ENCODE data around the gene SRGAP2. TPM values are rescaled to one million over a fixed set of nuclear protein-coding genes. Genes with fewer than 3 reads are reported as not detected.
"Not testable (repeated sequence)": the region's sequence is repeated elsewhere in the genome, so short reads cannot be mapped to it uniquely, and the experiment has no call there.

SRGAP2 gene
- total RNA-seq, 2 donors from 2014 or later: 60.4 to 70.1 TPM

DNA sequence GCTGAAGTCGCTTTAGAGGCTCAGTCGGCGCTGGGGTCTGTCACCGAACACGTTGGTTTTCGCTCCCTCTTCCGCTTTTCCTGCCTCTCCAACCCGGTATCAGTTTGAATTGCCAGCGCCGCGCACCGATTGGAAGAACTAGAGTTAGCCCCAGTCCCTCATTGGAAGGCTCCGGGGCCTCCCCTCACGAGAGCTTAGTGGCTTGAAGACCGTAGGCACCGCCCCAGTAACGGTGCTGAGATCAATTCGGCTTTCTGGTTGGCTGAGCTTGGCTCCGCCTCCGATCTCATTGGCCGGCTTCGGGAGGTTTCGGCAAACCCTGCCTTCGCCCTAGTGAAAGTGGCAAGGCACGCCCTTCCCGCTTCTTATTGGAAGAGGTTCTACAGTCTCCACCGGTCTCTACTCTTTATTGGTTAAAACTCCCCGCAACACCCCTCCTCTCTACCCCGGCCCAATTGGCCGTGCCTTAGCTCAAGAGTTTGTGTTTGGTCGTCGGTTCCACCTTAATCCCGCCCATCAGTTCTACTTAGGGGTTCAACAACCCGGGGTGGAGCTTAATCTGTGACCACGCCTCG lies 465 bp upstream of the SRGAP2 start, which contains the start of gene FAM72A:
Gene FAM72A (minus strand): TSS at position 51 of the 575 bp plus-strand sequence. CDS start 814 bp downstream, outside the sequence.
- intact Hi-C loops (cut with DNase I): not testable (repeated sequence)

GRCh38 chr1:206204159-206204511 lies 794 bp downstream of the SRGAP2 start:
- DNase-seq (ENCODE audit: low spot score): peak; percentile 73
- intact Hi-C loops (cut with DNase I): not testable (repeated sequence)

More for the DNA sequence above, 465 bp upstream of the SRGAP2 start, which contains the start of gene FAM72A:
- peak; percentile 99 for DNase-seq (ENCODE audit: low spot score)

GRCh38 chr1:206204871-206205270 lies 1.5 kb downstream of the SRGAP2 start:
- intact Hi-C loops (cut with DNase I); DNase-seq (ENCODE audit: low spot score): not testable (repeated sequence)

- intact Hi-C loops (cut with DNase I): not testable (repeated sequence)
- peak; percentile 76 for DNase-seq (ENCODE audit: low spot score)
Measured at GRCh38 chr1:206205569-206205968, 2.2 kb downstream of the SRGAP2 start.

DNA sequence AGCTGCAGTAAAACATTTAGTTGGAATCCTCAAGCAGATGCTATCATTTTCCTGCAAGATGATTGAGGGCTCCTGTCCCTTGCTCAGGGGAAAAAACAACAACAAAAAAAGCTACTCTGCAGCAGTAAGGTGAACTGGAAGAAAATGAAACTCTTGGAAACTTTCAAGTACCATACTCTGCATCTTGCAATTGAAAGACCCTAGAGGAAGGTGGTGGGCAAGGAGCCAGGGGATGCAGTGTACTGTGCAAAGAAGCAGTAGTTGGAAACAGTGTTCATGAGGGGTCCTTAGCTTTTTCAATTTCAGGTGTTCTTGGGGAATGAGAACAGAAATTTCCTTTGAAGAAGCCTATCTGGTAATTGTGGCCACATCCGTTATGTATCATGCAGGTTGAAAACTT lies 7.5 kb downstream of the SRGAP2 start:
- intact Hi-C loops (cut with DNase I); DNase-seq (ENCODE audit: low spot score): not testable (repeated sequence)

DNA sequence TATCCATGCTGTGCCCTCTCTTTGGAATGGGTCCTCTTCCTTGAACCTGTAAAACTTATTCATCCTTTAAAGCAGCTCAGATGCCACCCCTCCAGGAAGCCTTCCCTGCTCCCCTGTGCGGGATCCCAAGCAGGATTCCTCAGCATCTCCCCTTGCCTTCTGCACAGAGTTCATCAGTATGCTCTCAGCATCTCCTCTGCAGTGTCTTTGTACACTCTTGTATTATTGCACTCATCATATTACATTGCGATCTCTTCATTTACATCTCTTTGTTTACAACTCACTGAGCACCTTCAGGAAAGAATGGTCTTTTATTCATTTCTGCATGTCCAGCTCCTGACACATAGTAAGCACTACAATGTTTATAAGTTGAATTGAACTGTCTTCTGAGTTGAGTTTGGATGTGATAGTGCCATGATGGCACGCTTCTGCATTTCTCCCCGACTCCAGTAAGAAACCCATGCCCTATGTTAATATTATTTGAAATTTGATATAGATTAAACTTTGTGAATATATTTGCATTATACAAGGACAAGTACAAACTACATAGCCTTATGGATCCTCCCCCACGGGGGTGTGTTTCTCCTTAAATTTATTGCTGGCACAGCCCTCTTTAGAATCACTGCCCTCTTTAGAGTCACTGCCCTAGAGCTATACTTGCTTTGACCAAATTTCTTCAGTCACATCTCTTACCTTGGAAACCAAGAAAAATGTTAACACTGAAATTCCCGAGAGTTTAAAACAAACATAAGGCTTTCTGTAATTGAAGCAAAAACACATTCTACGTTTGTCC lies 12.5 kb downstream of the SRGAP2 start:
- intact Hi-C loops (cut with DNase I); DNase-seq (ENCODE audit: low spot score): not testable (repeated sequence)

GRCh38 chr1:206218285-206218684 lies 14.9 kb downstream of the SRGAP2 start:
- DNase-seq (ENCODE audit: low spot score); intact Hi-C loops (cut with DNase I): not testable (repeated sequence)

DNA sequence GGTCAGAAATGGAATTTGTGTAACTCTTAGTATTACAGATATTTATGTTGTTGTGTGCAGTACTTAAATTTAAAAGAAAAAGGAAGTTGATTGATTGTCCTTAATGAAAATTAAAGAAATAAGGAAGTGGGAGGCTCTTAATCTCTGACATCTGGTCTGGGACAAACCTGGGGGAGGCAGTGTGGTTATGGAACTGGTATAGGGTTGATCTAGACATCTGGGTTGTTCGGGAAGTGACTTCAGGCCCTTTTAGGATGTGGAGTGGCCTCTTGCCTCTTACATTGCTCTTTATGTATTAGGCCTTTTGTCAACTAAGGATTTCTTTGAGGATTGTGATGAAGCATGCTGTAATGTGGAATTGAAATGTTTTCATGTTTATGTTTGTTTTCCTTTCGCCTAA lies 15.4 kb downstream of the SRGAP2 start:
- DNase-seq (ENCODE audit: low spot score); intact Hi-C loops (cut with DNase I): not testable (repeated sequence)

DNA sequence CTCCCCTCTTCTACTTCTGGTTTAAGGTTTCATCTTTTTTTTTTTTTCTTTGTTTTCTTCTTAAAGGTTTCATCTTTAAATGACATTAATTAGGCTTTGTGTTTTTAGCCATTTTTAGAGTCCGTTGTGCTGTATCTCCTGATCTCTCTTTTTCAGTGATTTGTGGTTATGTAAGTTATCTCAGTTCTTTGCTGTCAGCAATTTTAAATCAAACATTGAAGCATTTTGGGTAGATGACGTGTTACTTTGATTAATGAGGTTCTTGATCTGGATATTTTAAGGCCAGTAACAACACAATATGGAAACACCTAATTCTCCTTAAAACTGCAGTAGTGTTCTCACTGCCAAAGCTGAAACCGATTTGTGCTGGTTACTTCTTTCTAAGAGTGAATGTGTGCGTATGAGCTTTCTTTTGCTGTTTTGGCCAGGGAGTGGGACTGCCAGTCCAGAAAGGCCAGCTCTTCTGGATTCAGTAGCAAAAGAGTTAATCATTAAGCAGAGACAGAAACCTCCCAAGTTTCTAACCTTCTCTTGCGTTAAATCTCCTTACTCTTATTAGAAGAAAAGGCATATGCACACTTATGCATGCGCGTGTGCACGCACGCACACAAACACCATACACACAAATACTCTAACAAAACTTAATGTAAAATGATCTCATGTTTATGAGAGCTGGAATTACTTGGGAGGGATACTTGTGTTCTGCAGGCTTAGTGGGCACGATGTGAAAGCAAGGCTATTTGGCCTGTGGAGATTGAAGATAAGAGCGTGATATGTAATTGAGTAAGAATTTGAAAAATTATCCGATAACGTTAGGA lies 16.4 kb downstream of the SRGAP2 start:
- intact Hi-C loops (cut with DNase I); DNase-seq (ENCODE audit: low spot score): not testable (repeated sequence)

DNA sequence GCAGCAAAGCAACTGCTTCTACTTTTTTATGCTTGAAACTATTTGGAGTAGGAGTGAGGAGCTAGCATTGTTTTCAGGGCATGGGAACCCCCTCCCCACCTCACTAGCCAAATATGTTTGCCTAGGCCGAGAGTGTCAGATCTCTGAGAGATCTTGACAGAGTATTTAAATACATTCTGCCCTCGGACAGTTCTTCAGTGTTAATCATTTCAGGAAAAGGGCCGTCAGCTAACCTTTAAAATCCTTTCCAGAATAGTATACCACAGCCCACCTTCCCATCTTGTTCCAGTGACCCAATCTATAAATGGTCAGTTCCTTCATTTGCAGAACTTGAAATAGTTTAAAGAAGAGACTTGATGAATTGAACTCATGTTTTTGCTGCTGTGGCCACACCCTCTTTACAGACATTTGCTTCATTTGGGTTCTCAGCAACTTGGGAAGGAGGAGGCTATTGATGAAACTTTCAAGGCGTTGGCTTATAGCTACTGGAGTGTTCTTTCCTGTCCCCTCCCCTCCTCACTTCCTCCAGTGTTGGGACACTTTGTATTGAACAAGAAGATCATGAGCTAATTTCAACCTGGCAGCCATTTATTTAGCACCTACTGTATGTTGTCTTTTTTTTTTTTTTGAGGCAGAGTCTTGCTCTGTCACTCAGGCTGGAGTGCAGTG lies 17.1 kb downstream of the SRGAP2 start:
- DNase-seq (ENCODE audit: low spot score); intact Hi-C loops (cut with DNase I): not testable (repeated sequence)

- DNase-seq (ENCODE audit: low spot score): not testable (repeated sequence)
Measured at GRCh38 chr1:206221585-206221984, 18.2 kb downstream of the SRGAP2 start.

GRCh38 chr1:206224190-206224776 lies 20.9 kb downstream of the SRGAP2 start:
- intact Hi-C loops (cut with DNase I); DNase-seq (ENCODE audit: low spot score): not testable (repeated sequence)

More at GRCh38 chr1:206221585-206221984, 18.2 kb downstream of the SRGAP2 start:
- intact Hi-C loops (cut with DNase I): not testable (repeated sequence)

- intact Hi-C loops (cut with DNase I); DNase-seq (ENCODE audit: low spot score): not testable (repeated sequence)
Measured at GRCh38 chr1:206225386-206225785, 22.0 kb downstream of the SRGAP2 start.

DNA sequence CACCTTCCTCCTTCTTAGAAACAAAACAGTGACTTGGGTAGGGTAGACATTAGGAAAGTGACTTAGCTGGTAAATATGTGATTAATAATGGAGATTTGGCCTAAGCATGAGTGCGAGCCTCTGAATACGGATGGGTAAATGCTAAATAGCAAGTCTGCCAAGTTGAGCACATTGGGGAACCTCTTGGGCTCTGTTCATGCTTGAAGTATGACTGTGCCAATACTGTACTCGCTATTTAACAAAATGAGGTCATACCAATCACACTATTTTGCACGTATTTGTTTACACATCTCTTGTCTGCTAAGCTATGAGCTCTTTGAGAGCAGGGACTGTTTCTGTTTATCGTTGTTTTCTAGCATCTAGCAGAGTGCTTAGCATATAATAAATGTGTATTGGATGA lies 23.5 kb downstream of the SRGAP2 start:
- DNase-seq (ENCODE audit: low spot score): not testable (repeated sequence)

GRCh38 chr1:206229286-206229685 lies 25.9 kb downstream of the SRGAP2 start:
- DNase-seq (ENCODE audit: low spot score): not testable (repeated sequence)

More for the DNA sequence above, 23.5 kb downstream of the SRGAP2 start:
- intact Hi-C loops (cut with DNase I): not testable (repeated sequence)

GRCh38 chr1:206231989-206232388 lies 28.6 kb downstream of the SRGAP2 start:
- intact Hi-C loops (cut with DNase I); DNase-seq (ENCODE audit: low spot score): not testable (repeated sequence)

More at GRCh38 chr1:206229286-206229685, 25.9 kb downstream of the SRGAP2 start:
- intact Hi-C loops (cut with DNase I): not testable (repeated sequence)

DNA sequence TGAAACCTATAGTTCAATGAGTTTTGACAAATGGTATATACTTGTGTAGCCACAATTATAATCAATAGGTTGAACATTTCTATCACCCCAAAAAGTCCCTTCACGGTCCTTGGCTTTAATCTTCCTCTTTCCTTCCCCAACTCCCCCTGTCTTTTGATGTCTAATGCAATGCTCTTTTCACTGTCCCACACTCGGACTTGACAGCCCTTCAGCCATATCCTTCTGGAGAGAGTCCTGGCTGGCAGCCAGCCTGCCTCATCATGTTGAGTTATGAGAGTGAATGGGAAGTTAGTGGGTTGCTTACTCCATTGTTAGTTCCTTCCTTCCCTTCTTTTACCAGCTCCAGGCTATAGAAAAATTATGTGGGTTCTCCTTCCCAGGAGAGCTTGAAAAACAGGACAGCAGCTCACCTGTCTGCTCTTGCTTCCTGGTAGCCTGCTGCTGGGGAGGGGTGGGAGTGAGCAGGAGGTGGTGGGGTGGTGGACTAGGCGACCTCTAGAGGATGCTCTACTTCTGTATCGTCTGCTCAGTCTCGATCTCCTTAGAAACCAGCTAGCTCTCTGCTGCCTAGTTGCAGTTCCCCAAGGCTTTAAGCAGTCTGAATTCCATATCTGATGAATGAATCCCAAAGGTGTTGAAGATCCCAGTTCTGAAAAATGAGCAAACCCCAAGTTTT lies 29.8 kb downstream of the SRGAP2 start:
- DNase-seq (ENCODE audit: low spot score); intact Hi-C loops (cut with DNase I): not testable (repeated sequence)

Measured in posterior vena cava (tissue), 2 donors.